GM19452 (cell line): ENCODE measurements around the gene SP6.

Experiments
- ATAC-seq: cut with Tn5 transposase; IDR thresholded peaks from one replicate; pipeline ENCODE4 v1.9.1; 2021; ENCODE audit not compliant: unreplicated experiment

SP6 gene

GRCh38 chr17:47813512-47814031, 37.4 kb downstream of the SP6 start:
- no peak for ATAC-seq

- no peak for ATAC-seq
These were observed 37.9 kb downstream of the SP6 start for GRCh38 chr17:47813077-47813476.

- ATAC-seq = no peak
These were observed 38.6 kb downstream of the SP6 start for GRCh38 chr17:47812146-47812920.

GRCh38 chr17:47811709-47812108, 39.3 kb downstream of the SP6 start:
- no peak for ATAC-seq

- no peak for ATAC-seq
These were observed 39.9 kb downstream of the SP6 start for GRCh38 chr17:47810901-47811635.

GRCh38 chr17:47810200-47810821, 40.7 kb downstream of the SP6 start:
- no peak for ATAC-seq

GRCh38 chr17:47808830-47809480, 42.0 kb downstream of the SP6 start:
- no peak for ATAC-seq

GRCh38 chr17:47808036-47808829, 42.7 kb downstream of the SP6 start:
- no peak for ATAC-seq

GRCh38 chr17:47807421-47807820, 43.5 kb downstream of the SP6 start:
- ATAC-seq = no peak

GRCh38 chr17:47806913-47807255, 44.1 kb downstream of the SP6 start:
- no peak for ATAC-seq

- ATAC-seq = no peak
These were observed 44.7 kb downstream of the SP6 start for GRCh38 chr17:47806026-47806912.

- ATAC-seq = no peak
These were observed 46.5 kb downstream of the SP6 start for GRCh38 chr17:47804461-47804860.

GRCh38 chr17:47803751-47804150, 47.2 kb downstream of the SP6 start:
- ATAC-seq = no peak

GRCh38 chr17:47803201-47803600, 47.8 kb downstream of the SP6 start:
- no peak for ATAC-seq

- no peak for ATAC-seq
These were observed 48.5 kb downstream of the SP6 start for GRCh38 chr17:47802341-47803022.

GRCh38 chr17:47801906-47802305, 49.1 kb downstream of the SP6 start:
- no peak for ATAC-seq

- ATAC-seq = no peak
These were observed 49.7 kb downstream of the SP6 start for GRCh38 chr17:47801176-47801765.

- ATAC-seq = no peak
These were observed 50.3 kb downstream of the SP6 start for GRCh38 chr17:47800686-47801085.

GRCh38 chr17:47797797-47798196, 53.2 kb downstream of the SP6 start:
- no peak for ATAC-seq
